B cell (primary cell): ENCODE measurements around the gene ITPR3.

Experiments used
- EZH2 ChIP-seq: IDR thresholded peaks from 2 replicates; pipeline ENCODE4 v1.6.1; 2012; ENCODE audit warnings: borderline replicate concordance, low read depth, mild to moderate bottlenecking, moderate library complexity, low read length; ENCODE audit not compliant: insufficient read depth, poor library complexity, severe bottlenecking
- TF ChIP-seq, protein P1 (sequence below): fragments of 200-600 bp; IDR thresholded peaks from one replicate; pipeline ENCODE4 v1.8.0; 2022; ENCODE audit warnings: antibody characterized with exemption, mild to moderate bottlenecking

DNA sequence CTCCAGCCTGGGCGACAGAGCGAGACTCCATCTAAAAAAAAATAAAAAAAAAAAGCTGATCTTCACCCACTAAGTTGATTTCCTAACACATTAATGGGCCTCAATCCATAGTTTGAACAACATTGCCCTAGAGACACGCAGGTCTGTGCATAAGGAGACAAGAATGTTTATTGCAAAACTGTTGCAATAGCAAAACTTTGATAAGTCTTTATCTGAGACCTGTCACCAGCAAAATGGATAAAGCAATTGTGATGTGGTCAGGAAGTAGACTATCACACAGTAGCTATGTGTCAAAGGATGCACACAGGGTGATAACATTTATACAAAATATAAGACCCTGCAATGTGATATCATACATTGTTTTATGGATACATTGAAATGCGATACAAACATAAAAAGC, 4.2 kb upstream of the ITPR3 start:
- TF ChIP-seq, protein P1, sequence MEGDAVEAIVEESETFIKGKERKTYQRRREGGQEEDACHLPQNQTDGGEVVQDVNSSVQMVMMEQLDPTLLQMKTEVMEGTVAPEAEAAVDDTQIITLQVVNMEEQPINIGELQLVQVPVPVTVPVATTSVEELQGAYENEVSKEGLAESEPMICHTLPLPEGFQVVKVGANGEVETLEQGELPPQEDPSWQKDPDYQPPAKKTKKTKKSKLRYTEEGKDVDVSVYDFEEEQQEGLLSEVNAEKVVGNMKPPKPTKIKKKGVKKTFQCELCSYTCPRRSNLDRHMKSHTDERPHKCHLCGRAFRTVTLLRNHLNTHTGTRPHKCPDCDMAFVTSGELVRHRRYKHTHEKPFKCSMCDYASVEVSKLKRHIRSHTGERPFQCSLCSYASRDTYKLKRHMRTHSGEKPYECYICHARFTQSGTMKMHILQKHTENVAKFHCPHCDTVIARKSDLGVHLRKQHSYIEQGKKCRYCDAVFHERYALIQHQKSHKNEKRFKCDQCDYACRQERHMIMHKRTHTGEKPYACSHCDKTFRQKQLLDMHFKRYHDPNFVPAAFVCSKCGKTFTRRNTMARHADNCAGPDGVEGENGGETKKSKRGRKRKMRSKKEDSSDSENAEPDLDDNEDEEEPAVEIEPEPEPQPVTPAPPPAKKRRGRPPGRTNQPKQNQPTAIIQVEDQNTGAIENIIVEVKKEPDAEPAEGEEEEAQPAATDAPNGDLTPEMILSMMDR: no peak
- no peak for TF ChIP-seq EZH2
